HG02588 (cell line): ENCODE measurements around the gene SPG7.

Source experiments
- ATAC-seq: cut with Tn5 transposase; IDR thresholded peaks from one replicate; pipeline ENCODE4 v1.9.1; 2021; ENCODE audit warnings: mild to moderate bottlenecking, moderate library complexity; ENCODE audit not compliant: unreplicated experiment

SPG7 gene

GRCh38 chr16:89510526-89510925 is 2.3 kb downstream of the SPG7 start:
- ATAC-seq: no peak

DNA sequence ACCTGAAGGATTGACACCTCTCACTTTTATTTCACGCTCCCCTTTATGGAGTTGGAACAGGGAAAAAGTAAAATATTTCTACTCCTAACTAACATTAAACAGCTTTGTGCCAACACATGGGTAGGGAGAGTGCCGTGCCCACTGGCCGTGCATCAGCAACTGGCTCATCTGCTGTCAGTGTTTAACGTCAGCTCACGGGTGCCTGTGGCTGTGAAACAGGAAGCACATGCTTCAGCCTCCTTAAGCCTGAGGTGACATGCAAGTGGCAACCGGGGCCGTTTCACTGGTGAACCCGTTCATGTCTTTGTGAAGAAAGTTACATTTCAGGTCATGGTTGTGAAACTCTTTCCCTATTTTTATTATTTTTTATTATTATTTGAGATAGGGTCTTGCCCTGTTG is 3.2 kb downstream of the SPG7 start:
- no peak for ATAC-seq

- no peak for ATAC-seq
These were observed 4.2 kb downstream of the SPG7 start for GRCh38 chr16:89512453-89512852.

DNA sequence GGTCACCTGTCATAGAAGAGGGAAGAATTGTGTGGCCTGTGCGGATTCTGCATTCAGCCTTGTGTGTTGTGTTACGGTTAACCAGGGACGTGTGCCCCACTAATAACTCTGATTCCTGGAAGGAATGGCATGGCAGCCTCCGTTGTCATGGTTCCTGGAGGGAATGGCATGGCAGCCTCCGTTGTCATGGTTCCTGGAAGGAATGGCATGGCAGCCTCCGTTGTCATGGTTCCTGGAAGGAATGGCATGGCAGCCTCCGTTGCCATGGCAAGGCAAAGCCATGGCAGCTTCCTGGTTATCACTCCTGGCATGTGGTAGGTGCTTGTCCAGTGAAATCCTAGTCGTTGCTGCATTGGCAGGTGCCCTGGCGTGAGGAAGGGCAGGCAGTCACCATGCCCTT is 8.9 kb downstream of the SPG7 start:
- no peak for ATAC-seq

DNA sequence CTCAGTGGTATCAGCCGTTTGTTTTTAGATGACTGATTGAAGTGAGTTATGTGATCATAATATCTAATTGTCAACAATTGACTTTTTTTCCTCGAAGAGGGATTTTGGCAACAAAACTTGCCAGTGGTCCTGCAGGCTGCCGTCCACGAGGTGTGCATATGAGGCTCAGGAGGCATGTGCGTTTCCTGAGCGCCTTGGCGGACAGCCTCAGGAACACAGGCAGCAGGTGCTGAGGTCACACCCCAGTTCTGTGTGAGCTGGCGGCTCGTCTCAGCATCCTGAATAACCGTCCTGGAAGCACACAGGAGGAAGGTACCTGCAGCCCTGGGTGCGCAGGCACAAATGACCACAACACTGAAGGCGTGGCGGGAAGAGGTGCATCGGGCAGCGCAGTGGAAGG is 11.7 kb downstream of the SPG7 start:
- no peak for ATAC-seq

- ATAC-seq: no peak
These were observed 14.1 kb downstream of the SPG7 start for GRCh38 chr16:89522287-89522686.

- no peak for ATAC-seq
These were observed 15.6 kb downstream of the SPG7 start for GRCh38 chr16:89523680-89524344.

- no peak for ATAC-seq
These were observed 17.1 kb downstream of the SPG7 start for GRCh38 chr16:89525146-89525913.

- no peak for ATAC-seq
These were observed 20.9 kb downstream of the SPG7 start for GRCh38 chr16:89529097-89529496.

GRCh38 chr16:89530401-89531381 is 22.5 kb downstream of the SPG7 start:
- no peak for ATAC-seq

GRCh38 chr16:89531821-89532526 is 23.8 kb downstream of the SPG7 start:
- ATAC-seq: no peak

DNA sequence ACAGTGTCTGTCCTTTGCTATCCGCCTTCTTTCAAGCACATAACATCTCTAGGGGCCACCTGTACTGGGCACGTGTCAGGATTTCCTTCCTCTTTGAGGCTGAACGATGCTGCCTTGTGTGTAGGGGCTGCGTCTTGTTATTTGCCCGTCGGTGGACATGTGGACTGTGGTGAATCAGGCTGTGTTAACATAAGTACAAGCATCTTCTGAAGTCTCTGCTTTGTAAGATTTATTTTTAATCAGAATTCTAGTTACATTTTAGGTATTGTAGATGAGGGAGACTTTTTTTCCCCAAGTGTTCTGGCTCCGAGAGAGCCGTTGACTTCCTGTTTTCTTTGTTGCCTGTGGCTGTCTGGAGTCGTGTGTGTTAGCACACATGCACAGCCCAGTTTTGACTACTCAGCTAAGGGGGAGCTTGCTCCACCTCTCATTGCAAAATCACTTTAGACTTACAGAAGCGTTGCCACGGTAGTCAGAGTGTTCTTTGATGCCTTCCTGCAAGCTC is 26.1 kb downstream of the SPG7 start:
- no peak for ATAC-seq

DNA sequence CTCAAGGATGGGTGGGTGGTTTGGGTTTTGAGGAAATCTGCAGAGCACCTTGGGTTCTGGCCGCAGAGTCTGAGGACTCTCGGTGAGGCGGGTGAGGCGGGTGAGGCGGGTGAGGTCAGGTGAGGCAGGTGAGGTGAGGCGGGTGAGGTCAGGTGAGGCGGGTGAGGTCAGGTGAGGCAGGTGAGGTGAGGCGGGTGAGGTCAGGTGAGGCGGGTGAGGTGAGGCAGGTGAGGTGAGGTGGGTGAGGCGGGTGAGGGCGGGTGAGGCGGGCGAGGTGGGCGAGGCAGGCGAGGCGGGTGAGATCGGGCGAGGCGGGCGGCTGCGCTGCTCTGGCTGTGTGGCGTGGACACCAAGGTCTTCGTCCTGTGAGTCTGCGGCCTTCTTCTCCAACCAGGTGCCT is 28.2 kb downstream of the SPG7 start:
- ATAC-seq: no peak

- ATAC-seq: no peak
These were observed 28.8 kb downstream of the SPG7 start for GRCh38 chr16:89536886-89537548.

- ATAC-seq: no peak
These were observed 29.3 kb downstream of the SPG7 start for GRCh38 chr16:89537549-89537925.

DNA sequence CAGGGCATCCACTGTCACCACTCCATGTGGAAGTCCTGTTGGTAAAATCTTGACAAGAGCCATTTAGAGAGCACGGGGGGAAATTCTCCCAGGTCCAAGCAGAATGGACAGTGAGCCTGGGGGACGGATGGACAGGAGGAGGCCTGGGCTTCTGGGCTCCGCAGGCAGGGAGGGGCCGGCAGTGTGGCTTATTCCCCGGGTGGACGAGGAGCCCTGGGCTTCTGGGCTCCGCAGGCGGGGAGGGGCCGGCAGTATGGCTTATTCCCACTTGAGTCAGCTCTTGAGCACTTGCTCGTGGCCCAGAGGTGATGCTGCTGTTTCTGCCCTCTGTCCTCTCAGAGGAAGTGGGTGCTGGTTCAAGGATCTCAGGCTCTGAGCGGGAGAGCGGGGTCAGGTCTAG is 30.1 kb downstream of the SPG7 start:
- ATAC-seq: no peak

DNA sequence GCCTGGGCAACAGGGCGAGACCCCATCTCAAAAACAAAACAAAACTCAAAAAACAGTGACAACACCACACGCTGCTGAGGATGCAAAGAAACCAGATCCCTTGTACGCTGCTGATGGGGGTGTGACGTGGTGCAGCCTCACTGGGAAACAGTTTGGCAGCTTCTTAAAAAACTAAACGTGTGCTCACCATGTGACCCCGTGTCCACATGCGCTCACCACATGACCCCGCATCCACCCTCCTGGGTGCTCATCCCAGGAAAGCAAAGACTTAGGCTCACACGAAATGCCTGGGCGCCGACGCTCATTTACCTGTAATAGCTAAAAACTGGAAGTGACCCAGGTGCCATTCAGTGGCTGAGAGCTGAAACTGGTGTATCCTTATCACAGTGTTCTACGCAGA is 32.4 kb downstream of the SPG7 start:
- no peak for ATAC-seq

GRCh38 chr16:89541792-89542191 is 33.6 kb downstream of the SPG7 start:
- ATAC-seq: no peak

DNA sequence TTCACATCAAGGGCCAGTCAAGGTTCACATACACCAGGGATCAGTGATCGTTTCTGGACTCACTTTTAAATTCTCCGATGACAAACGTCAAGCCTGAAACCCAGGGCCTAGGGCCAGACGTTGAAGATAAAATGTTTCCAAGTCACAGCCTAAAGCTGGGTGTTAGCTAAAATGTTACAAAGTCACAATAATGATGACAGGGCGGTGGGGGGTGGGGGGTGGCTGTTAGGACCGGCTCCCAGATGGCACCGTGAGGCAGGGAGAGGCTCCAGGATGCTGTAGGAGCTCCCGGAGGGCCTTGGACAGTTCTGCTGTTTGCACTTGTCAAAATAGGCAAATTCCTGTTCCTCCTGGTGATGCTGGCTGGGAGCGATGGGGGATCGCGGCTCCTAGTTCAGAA is 35.9 kb downstream of the SPG7 start:
- ATAC-seq: no peak

- no peak for ATAC-seq
These were observed 36.5 kb downstream of the SPG7 start for GRCh38 chr16:89544713-89545043.
